WERI-Rb-1 (cell line): ENCODE measurements around the gene FOXK2.
A peak's percentile ranks its signal among the peaks of the same experiment; 100 is the strongest.

Experiments
- DNase-seq: peaks from one replicate; pipeline ENCODE4 v3.0.0-alpha.2; 2020
- H3K27ac ChIP-seq: fragments of 250-450 bp; sonication (Bioruptor Pico); 2 replicates; pipeline ENCODE4 v1.5.1; 2020; ENCODE audit warnings: mild to moderate bottlenecking, moderate library complexity
- H3K27me3 ChIP-seq: fragments of 250-450 bp; sonication (Bioruptor Pico); 2 replicates; pipeline ENCODE4 v1.5.1; 2021; ENCODE audit warnings: mild to moderate bottlenecking, low read depth, moderate library complexity; ENCODE audit not compliant: insufficient read depth, severe bottlenecking
- H3K36me3 ChIP-seq: fragments of 250-450 bp; sonication (Bioruptor Pico); 2 replicates; pipeline ENCODE4 v1.5.1; 2020; ENCODE audit warnings: mild to moderate bottlenecking, moderate library complexity
- H3K4me3 ChIP-seq: 2 replicates; pipeline ENCODE4 v1.5.1; 2011; ENCODE audit warnings: low read depth, mild to moderate bottlenecking, control low read depth, low read length
- H3K9me3 ChIP-seq: fragments of 250-450 bp; sonication (Bioruptor Pico); 2 replicates; pipeline ENCODE4 v1.5.1; 2021; ENCODE audit warnings: mild to moderate bottlenecking, moderate library complexity; ENCODE audit not compliant: severe bottlenecking
- CTCF ChIP-seq: IDR thresholded peaks from 2 replicates; pipeline ENCODE4 v1.5.1; 2011; ENCODE audit warnings: low read depth, mild to moderate bottlenecking, control low read depth, inconsistent platforms, low read length

Gene FOXK2

GRCh38 chr17:82648742-82649331, 129.3 kb downstream of the FOXK2 start:
- peaks cover 22% of the 10 kb centered on the region for H3K36me3 ChIP-seq
- H3K4me3 ChIP-seq, result peak overlapping the region; percentile 59
- H3K27me3 ChIP-seq, result no peaks in the 10 kb centered on the region
- no peak for TF ChIP-seq CTCF
- peak; percentile 75 for DNase-seq
- H3K9me3 ChIP-seq, result no peaks in the 10 kb centered on the region
- peak overlapping the region; percentile 79 for H3K27ac ChIP-seq

GRCh38 chr17:82649501-82650261, 130.1 kb downstream of the FOXK2 start:
- Histone ChIP-seq H3K9me3 (no peaks in the 10 kb centered on the region), H3K36me3 (peaks cover 14% of the 10 kb centered on the region), H3K27me3 (no peaks in the 10 kb centered on the region), H3K4me3 (no peak overlapping the region), H3K27ac (no peak overlapping the region; the same call in 1 of the 2 replicates)
- no peak for DNase-seq
- TF ChIP-seq CTCF, result no peak

- H3K27me3 ChIP-seq, result no peaks in the 10 kb centered on the region
- DNase-seq, result no peak
- H3K36me3 ChIP-seq, result peaks cover 11% of the 10 kb centered on the region
- H3K27ac ChIP-seq, result no peak overlapping the region
- H3K4me3 ChIP-seq, result no peak overlapping the region
- TF ChIP-seq CTCF, result no peak
- H3K9me3 ChIP-seq, result no peaks in the 10 kb centered on the region
Measured at GRCh38 chr17:82650723-82651122, 131.2 kb downstream of the FOXK2 start.

- Histone ChIP-seq H3K4me3 (no peak overlapping the region), H3K27me3 (no peaks in the 10 kb centered on the region), H3K27ac (no peak overlapping the region), H3K36me3 (peaks cover 21% of the 10 kb centered on the region), H3K9me3 (no peaks in the 10 kb centered on the region)
- no peak for DNase-seq
- TF ChIP-seq CTCF, result no peak
Measured at GRCh38 chr17:82653651-82654528, 134.4 kb downstream of the FOXK2 start.
